ENCODE results near the gene MITF.

GRCh38 chr3:69770976-69771634 is 31.8 kb downstream of the MITF start:
- TF ChIP-seq CTCF (IDR thresholded peaks at IDR 0.05; ENCODE audit: low read depth, low read length, poor library complexity, severe bottlenecking): no peak
- TF ChIP-seq EZH2phosphoT487 (IDR thresholded peaks at IDR 0.05; ENCODE audit: borderline replicate concordance, low read length): no peak
